GM13977 (cell line): ENCODE measurements around the gene ALK.

Experiments used
- DNase-seq: peaks from one replicate; pipeline ENCODE4 v3.0.0; 2012; ENCODE audit warnings: low spot score
- CTCF ChIP-seq: IDR thresholded peaks from 2 replicates; pipeline ENCODE4 v1.5.1; 2012; ENCODE audit warnings: mild to moderate bottlenecking, control low read depth; ENCODE audit not compliant: insufficient read depth; ENCODE audit errors: extremely low read depth, missing control alignments
- in situ Hi-C: fragments of 300-500 bp; cut with MboI; formaldehyde crosslinking; loops from one replicate; pipeline ENCODE4 v1.12.0; 2022; ENCODE audit warnings: low sequenced_read_pairs, low pct_unique_long_range_greater_than_20kb, mixed read lengths, inconsistent platforms; ENCODE audit not compliant: unreplicated experiment

ALK gene

DNA sequence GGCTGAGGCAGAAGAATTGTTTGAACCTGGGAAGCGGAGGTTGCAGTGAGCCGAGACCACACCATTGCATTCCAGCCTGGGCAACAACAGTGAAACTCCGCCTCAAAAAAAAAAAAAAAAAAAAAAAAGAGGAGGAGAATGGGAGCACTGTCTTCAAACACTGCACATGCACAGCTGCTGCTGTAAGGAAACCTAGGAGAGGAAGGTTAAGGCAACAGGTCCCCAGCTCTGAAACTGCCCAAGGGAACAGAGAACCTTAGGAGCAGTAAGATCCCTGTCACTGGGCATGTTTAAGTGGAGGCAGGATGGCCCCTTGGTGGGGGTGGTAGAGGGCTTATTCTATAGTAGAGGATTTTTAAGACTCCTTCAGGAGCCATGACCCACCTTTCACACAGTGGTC lies 695.0 kb downstream of the ALK start:
- no peak for DNase-seq
- TF ChIP-seq CTCF = no peak
- in situ Hi-C loops = no loop called here

DNA sequence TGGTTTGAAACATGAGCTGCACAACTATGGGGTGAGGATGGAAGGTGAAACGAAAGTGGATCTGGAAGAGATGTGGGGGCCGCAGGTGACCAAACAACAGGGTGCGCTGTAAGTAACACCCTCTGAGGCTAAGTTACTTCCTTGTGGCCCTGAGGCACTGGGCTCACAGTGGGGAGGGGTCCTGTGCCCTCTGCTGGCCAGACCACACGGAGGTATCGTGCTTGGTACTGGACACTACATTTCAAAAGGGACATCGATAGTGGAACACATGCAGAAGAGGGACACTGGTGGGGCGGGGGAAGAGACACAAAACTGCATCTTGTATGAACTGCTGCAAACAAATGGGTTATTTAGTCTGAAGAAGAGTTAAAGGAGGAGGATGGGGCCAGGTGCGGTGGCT lies 695.6 kb downstream of the ALK start:
- TF ChIP-seq CTCF = no peak
- DNase-seq = no peak
- in situ Hi-C loops = no loop called here

DNA sequence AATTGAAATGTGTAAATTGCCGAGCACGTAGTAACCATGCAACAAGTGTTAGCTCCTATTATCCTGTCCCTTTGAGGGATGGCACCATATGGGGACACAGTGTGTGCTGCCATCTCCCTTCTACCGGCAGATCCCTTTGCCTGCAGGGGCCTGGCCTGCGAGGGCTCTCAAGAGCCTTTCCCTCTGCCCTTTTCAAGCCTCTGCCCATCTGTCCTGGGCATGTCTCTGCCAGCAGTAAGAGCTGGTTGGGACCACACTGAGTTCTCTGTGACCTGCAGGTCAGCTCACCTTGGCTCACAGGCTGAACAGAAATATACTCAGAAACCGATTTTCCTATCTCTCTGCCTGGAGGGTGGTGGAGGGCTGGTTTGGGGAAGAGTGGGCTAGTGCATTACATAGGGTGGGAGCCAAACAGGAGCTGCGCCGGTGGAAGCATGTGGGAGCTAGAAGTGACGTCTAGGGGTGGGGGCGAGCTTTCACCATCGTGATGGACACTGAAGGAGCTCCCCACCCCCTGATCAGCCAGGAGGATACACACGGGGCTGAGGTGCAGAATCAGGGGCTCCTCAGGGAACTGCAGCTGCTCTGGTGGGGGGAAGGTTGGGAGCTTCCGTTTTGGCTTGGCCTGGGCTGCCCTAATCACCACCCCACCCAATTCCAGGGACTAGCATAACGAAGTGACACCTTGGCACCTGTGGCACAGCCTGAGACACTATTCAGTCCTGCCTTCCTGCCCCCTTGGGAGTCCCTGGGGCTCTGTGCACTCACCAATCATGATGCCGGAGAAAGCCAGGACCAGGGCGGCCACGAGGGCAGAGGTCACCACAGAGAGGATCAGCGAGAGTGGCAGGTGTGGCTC lies 696.5 kb downstream of the ALK start:
- no peak for TF ChIP-seq CTCF
- no peak for DNase-seq
- in situ Hi-C loops = no loop called here

DNA sequence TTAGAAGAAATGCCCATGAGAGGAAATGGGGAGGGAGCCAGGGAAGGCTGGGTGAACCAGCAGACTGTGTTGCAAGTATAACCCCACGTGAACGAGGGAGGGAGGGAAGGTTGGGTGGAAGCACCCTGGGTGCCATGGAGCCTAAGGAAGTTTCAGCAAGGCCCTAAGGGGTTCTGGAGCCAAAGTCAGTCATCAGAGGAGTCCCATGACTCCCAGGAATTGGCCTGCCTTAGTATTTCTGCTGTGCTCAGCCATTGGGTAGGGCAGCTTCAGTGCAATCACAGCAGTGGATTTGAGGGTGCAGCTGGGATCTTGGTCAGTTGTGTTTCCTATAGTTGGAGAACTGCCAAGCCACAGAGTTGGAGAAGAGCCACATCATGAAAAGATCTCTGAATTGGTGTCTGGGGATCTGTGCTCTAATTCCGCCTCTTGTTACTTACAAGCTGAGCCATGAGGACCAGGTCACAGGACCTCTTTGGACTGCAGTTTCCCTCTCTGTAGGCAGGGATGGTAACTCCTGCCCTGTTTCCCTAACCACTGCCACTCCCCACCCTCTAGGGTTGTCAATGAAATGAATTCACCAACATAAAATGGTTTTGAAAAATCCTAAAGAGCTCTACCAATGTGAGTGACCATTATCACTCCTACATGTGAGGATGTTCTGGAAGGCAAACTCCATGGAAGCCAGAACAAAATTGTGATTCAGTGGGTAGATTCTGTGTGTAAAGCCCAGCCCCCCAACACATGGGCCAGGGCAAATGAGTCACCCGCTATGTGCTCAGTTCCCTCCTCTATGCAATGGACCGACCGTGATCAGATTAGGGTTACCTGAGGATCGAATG lies 697.3 kb downstream of the ALK start:
- TF ChIP-seq CTCF = no peak
- in situ Hi-C loops = no loop called here
- DNase-seq = no peak

DNA sequence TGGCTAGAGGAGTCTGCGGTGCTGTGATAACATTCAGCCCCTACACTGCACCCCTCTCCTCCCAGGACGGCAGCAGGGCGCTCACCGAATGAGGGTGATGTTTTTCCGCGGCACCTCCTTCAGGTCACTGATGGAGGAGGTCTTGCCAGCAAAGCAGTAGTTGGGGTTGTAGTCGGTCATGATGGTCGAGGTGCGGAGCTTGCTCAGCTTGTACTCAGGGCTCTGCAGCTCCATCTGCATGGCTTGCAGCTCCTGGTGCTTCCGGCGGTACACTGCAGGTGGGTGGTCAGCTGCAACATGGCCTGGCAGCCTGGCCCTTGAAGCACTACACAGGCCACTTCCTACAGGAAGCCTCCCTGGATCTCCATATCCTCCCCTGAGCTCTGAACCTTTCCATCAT lies 698.1 kb downstream of the ALK start:
- TF ChIP-seq CTCF = no peak
- no peak for DNase-seq
- in situ Hi-C loops = no loop called here

DNA sequence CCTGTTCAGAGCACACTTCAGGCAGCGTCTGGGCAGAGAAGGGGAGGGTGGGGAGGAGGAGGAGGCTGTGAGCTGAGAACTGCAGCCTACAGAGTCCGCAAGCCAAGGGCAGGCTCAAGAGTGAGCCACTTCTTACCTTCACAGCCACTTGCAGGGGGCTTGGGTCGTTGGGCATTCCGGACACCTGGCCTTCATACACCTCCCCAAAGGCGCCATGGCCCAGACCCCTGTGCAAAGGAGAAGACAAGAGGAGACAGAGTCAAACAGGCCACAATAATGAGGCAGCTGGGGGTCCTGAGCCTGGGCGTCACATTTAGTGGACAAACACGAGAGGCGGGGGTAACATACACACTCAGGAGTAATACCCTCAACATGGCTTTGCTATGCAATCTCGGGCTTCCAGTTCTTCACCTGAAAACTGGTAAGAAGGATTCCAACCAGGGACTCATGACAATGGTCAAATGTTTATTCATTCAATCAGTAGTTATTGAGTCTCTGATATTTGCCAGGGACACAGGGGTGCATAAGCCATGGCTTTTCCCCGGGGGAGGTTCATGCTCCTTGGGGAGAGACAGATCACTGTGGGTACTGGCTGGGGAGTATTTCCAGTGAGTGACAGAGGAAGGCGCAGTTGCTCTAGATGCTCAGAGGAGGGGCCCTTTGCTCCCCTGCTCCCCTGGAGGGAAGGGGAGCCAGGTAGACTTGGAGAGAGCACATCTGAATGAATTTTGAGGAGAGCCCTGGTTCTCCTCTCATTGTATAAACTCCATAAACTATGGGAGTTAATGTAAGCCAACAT lies 698.8 kb downstream of the ALK start:
- no peak for TF ChIP-seq CTCF
- DNase-seq = no peak
- in situ Hi-C loops = no loop called here
